ENCODE data around the gene MACROD2.

MACROD2 gene

DNA sequence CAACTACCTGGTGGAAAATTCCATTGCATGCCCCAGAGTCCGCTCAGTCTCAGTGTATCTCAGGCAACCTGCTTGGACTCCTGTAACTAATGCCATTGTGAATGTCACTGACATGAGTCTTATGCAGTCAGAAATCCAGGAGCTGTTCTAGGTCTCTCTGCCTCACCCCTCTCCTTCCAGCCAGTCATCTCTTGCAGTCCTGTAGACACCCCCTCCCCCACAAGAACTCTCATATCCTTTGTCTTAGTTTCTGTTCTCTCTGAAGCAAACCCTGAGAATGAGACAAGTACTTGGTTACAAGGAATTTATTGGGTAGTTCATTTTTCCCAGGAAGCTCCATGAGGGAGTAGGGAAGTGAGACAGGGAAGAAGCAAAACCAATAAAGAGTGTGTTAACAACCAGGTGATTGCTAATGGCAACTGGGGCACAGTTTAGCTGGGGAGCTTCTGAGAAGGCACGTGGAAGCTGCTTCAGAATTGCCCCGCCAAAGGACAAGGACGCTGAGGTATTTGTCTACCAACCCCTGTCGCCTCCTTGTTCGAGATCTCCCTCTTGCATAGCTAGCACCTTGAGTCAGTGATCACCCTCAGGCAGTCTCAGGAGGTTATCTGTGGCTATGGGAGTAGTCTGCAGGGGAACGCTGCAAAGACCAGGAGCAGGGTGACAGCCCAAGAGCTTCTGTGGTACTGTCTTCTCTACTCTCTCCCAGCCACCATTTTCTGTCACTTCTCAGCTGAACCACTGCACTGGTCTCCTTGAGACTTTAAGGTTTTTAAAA, 1253.5 kb downstream of the MACROD2 start:
- H3K4me3 ChIP-seq (ENCODE audit: low read depth, low read length) = no peak overlapping the region
- TF ChIP-seq, protein P1, sequence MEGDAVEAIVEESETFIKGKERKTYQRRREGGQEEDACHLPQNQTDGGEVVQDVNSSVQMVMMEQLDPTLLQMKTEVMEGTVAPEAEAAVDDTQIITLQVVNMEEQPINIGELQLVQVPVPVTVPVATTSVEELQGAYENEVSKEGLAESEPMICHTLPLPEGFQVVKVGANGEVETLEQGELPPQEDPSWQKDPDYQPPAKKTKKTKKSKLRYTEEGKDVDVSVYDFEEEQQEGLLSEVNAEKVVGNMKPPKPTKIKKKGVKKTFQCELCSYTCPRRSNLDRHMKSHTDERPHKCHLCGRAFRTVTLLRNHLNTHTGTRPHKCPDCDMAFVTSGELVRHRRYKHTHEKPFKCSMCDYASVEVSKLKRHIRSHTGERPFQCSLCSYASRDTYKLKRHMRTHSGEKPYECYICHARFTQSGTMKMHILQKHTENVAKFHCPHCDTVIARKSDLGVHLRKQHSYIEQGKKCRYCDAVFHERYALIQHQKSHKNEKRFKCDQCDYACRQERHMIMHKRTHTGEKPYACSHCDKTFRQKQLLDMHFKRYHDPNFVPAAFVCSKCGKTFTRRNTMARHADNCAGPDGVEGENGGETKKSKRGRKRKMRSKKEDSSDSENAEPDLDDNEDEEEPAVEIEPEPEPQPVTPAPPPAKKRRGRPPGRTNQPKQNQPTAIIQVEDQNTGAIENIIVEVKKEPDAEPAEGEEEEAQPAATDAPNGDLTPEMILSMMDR (IDR thresholded peaks at IDR 0.05; ENCODE audit: insufficient read depth, low read depth, low read length, missing control alignments) = no peak
- peak; percentile 66 for DNase-seq (ENCODE audit: low read depth)

DNA sequence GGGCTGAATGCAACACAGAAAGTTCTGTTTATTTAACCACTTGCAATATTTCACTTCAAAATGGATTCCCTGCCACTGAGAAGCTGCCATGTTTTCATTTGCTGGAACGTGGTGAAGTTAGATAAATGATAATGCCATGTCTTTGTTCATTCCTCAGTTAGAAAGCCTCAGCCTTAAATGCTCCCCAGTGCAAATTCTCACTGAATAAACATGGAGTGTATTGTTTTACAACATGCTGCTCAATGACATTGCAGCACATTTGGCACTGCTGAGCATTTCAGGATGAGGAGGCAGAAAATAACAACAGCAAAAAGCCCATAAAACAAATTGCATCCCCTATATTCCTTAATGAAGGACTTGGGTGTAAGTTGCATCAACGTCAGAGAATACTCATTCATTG, 1255.9 kb downstream of the MACROD2 start:
- no peak overlapping the region for H3K4me3 ChIP-seq (ENCODE audit: low read depth, low read length)
- DNase-seq (ENCODE audit: low read depth) = no peak
- TF ChIP-seq, protein P1 (IDR thresholded peaks at IDR 0.05; ENCODE audit: insufficient read depth, low read depth, low read length, missing control alignments) = no peak

GRCh38 chr20:15252304-15252703, 1257.0 kb downstream of the MACROD2 start:
- no peak for DNase-seq (ENCODE audit: low read depth)
- TF ChIP-seq, protein P1 (IDR thresholded peaks at IDR 0.05; ENCODE audit: insufficient read depth, low read depth, low read length, missing control alignments) = no peak
- no peak overlapping the region for H3K4me3 ChIP-seq (ENCODE audit: low read depth, low read length)

GRCh38 chr20:15253431-15253830, 1258.1 kb downstream of the MACROD2 start:
- no peak overlapping the region for H3K4me3 ChIP-seq (ENCODE audit: low read depth, low read length)
- TF ChIP-seq, protein P1 (IDR thresholded peaks at IDR 0.05; ENCODE audit: insufficient read depth, low read depth, low read length, missing control alignments) = no peak

DNA sequence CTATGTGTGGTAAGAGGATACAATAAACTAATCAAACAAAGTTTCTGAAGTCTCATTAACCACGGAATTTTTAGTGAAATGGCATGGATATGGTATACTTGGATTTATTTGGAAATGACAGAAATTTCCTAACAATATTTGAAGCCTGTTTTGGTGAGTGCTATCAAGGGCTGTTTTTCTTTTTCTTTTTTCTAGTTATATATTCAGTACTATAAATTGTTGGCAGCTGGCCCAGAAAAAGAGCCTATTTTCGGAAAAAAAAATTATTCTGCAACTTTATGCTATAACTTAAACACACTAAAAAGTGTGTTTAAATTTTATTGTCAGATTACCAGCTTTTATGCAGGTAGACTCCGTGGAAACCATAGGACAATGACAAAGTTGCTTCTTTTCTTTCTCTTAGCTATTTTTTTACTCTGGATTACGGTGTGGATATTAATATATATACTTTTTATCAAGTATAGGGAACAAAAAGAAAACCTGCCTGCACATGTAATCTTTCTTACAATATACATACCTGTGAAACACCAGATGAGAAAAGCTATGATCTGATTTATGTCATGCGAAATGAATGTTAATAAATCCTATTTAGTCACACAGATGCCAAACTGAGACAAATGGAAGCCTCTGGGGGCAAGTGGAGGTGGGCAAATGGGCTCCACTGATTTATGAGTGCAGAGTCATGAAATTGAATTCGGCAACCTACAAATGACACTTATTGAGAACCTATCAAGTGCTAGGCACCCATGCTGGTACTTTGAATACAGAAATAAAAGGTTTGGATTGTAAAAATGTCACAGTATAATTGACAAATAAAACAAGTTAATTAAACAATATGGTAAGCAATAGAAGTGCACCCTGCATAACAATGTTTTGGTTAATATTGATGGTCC, 1261.6 kb downstream of the MACROD2 start:
- no peak for DNase-seq (ENCODE audit: low read depth)
- TF ChIP-seq, protein P1 (IDR thresholded peaks at IDR 0.05; ENCODE audit: insufficient read depth, low read depth, low read length, missing control alignments) = no peak
- H3K4me3 ChIP-seq (ENCODE audit: low read depth, low read length) = no peak overlapping the region

More at GRCh38 chr20:15253431-15253830, 1258.1 kb downstream of the MACROD2 start:
- DNase-seq (ENCODE audit: low read depth) = no peak

DNA sequence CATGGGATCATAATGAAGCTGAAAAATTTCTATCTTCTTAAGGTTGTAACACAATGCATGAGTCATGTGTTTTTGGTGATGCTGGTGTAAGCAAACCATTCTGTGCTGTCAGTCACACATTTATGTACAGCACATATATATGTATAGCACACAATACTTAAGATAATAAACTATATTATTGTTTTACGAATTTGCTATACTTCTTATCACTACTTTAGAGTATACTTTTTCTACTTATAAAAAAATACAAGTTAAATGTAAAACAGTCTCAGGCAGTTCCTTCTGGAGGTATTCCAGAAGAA, 1262.2 kb downstream of the MACROD2 start:
- no peak for DNase-seq (ENCODE audit: low read depth)
- no peak overlapping the region for H3K4me3 ChIP-seq (ENCODE audit: low read depth, low read length)
- TF ChIP-seq, protein P1 (IDR thresholded peaks at IDR 0.05; ENCODE audit: insufficient read depth, low read depth, low read length, missing control alignments) = no peak
